HG03064 (cell line): ENCODE measurements around the gene ANO4.
"Not testable (repeated sequence)": the region's sequence is repeated elsewhere in the genome, so short reads cannot be mapped to it uniquely, and the experiment has no call there.

Experiments
- ATAC-seq: cut with Tn5 transposase; IDR thresholded peaks from one replicate; pipeline ENCODE4 v1.9.1; 2021; ENCODE audit warnings: low read depth; ENCODE audit not compliant: unreplicated experiment

Gene ANO4

DNA sequence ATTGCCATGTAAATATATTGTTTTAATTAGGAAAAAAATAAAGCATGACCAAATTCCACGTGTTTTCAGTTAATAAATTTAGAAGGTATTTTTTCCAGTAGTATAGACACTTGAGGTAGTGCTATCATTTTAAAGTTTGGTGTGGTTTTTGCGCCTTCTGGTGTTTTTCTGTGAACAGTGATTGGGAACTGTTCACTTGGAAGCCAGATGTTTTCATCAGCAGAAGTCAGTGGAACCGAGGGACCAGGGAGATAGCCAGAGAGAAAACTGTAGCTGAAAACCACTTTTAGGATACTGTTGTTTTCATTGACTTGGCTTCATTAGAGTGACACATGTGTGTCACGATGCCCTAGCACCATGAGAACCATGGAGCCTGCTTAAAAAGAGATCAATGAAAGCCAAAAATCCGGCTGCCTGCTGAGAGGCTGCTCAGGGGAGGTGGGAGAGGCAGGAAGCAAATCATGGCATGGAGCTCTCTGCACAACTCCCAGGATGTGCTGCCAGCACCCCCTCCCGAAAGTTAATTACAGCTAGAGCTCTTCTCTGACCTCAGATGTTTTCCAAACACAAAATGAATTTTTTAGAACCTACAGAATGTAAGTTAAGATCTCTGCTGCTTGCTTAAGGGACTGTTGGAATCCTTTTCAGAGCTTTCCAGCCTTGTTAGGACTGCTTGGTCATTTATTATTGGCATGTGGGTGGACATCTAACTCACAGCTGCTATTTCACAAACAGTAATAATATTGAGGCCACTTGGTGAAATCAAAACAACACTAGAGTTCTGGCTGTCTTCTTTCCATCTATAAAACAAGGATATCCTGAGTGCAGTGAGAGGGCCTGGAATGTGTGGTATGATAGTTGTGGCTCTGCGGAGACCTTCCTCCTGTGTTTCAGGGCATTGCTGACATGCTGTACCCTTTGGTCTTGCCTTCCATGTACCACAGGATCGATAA is 192.3 kb downstream of the ANO4 start:
- ATAC-seq: no peak

DNA sequence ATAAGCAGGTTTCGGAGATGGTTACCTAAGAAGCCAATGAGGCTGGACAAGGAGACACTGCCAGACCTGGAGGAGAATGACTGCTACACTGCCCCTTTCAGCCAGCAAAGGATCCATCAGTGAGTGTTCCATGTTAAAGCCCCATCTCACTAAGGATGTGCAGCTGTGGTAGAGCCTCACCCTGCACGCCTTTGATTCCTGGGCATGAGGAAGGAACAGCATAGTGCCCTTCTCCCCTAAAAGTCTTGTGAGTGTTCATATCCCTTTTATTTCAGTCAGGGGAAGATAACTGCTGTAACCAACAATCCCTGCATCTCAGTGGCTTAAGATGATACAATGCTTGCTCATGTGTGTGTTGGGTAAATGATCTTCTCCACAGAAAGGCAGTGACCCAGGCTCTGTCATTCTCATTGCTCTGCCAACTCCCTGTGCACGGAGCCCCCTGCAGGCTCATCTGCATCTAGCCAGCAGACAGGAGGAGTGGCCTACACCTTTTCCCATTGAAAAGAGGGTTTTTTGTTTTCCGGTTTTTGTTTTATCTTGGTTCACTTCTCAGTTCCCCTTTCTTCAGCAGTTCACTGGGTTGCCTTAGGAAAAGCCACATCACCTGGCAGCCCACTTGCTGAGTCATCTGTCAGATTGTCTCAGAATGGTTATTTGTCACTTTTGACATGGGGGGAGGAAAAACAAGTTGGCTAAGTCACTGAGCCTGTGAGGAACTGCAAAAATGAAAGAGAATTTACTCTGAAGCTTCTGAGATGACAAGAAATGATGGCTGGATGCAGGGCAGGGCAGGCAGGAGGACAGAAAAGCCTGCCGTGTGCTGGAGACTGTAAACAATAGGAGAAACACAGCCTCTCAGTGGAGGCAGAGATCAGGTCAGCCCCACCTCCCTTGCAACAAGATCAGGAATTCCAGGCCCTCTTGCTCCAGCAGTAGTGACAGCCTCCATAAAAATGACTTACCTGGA is 193.3 kb downstream of the ANO4 start:
- peak; percentile 98 for ATAC-seq

DNA sequence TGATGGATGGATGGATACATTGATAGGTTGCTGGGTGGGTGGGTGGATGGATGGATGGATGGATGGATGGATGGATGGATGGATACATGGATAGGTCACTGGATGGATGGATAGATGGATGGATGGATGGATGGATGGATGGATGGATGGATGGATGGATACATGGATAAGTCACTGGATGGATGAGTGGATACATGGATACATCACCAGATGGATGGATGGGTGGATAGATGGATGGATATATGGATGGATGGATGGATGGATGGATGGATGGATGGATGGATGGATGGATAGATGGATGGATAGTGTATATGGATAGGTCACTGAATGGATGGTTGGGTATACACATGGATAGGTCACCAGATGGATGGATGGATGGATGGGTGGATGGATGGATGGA is 194.9 kb downstream of the ANO4 start:
- ATAC-seq: not testable (repeated sequence)

DNA sequence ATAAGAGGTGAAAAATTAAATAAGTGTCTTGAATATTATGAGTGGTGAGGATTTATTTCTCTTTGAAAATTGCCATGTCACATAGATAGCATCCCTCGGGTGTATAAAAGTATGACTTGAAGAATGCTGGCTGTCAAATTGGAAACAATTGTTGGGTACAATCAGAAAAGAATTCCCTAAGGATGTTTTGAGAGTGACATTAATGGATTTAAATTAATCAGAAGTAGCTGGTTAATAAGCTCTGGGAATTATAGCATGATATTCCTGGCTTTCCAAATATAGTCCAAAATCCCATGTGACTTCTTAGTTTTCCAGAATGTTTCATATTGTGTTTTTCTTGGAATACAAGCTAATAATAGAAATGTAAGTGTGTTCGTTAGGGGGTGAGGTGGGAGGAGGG is 196.5 kb downstream of the ANO4 start:
- no peak for ATAC-seq

DNA sequence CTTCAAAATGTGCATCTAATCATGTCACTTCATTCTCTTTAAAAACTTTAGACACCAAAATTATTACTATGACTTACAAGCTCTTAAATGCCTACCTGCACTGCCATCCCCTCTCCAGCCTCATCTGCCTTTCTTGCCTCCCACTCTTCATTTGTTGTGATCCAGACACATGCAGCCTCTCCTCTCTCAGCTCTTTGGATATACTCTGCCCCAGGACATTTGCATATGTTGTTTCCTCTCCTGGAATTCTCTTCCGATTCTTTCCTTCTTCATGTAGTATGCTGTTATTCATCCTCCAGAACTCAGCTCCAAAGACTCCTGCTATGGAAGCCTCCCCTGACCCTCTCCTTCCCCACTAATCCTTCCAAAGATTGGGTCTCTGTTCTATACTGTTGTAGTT is 197.6 kb downstream of the ANO4 start:
- ATAC-seq: no peak

DNA sequence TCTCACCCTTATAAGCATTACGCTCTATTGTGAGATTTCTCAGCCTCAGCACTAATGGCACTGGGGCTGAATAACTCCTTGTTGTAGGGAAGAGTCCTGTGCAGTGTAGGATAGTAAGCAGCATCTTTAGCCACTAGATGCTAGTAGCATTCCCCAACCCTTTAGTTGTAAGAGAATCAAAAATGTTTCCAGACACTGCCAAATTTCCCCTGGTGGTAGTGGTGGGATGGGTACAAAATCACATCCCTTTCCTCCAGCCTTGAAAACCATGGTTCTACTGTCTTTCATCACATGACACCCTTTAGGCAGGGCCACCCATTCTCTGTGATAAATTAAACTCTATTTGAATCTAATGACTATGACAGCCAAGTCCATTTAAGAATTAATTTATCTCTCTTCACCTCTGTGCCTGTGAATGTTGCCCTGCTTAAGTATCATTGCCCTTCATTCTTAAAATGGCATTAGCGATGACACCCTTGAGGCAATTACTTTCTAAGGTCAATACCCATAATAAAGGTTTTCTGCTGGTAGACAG is 199.4 kb downstream of the ANO4 start:
- ATAC-seq: no peak

DNA sequence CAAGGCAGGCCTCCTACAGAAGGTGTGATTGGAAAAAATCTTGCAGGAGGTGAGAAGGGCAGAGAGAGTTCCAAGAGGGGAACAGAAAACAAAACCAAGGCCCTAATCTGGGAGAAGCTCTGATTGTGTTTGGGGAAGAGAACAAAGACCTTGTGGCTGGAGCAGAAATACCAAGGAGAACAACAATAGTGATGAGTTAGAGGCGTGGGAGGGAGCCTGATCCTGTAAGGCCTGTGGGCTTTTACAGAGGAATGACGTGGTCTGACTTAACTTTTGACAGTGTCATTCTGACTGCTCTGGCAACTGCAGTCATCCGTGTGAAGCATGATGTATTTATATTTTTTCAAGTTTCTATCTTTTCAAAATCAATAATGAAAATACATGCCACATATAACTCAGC is 200.6 kb downstream of the ANO4 start:
- no peak for ATAC-seq

DNA sequence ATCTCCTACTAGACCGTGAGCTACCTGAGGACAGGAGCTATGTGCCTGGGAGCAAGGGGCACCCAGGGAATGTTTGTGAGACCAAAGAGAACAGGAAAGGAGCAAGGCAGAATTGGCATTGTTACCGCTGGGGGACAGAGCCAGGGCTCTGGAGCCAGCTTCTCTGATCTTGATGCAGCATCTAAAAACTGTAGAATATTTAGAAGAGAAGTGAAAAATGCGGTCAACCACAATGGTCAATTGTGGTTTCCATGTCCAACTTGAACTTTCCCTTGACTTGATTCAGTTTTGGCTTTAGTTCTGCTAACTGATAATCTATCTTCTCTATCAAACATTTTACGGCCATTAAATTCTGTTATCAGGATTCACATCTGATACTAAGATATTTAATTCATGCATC is 201.2 kb downstream of the ANO4 start:
- no peak for ATAC-seq

DNA sequence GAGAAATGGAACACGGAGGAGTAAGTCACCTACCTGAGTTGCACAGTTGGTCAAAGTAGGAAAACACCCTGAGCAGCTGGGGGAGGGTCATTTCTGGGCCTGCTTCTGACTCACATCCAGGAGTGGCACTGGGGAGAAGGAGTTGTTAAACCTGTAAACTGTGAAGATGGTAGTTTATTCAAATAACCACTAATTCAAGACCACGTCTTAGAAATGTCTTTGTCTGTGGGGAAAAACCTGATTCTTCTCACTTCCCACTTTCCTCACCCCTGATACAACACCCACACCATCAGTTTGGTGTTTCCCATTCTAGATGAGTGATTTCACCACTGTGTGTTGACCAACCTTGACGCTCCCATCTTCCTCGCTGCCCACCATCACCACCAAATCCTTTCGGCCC is 207.1 kb downstream of the ANO4 start:
- ATAC-seq: no peak

DNA sequence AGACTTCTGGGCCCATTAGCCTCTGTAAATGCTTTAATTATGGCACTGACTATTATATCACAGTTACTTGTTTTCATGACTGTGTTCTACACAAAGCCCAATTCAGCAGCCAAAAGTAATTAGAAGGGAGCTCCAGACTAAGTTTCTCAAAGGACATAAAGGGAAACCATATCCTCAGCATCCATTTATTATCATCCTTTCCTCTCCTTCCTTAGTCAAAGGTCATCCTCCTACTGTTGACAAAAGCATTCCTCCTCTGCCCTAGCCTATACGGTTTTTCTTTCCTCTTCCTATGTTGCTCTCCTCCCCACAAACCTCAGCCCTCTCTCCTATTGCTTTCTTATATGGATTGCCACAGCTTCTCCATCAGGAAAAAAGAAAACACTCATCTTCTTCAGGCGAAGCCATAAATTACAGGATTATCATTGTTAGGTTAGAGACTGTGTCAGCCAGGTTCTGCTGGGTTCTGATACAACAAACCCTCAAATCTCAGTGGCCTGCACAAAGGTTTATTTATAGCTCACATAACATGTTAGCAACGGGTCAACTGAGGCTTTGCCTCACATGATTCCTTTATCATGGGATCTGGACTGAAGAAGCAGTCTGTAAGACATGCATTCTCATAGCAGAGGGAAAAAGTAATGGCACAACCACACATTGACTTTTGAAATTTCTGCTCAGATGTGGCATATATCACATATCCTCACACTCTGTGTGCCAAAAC is 208.3 kb downstream of the ANO4 start:
- ATAC-seq: no peak

DNA sequence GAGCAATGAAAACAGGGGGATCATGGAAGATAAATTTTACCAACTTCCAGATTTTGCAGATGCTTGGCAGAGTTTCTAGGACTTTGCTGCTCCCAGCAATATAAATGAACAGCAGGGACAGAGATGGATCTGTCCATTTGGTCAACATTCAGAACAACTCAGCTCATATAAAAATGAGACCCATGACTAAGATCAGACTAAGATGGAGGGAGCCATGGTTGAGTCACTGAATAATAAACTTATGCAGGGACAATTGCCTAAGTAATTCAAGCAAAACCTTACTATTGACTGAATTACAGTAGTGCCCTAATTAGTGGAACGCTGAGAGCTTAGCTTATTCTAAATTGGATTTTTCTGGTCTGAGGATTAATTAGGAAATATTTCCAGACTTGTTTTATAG is 210.3 kb downstream of the ANO4 start:
- ATAC-seq: no peak

DNA sequence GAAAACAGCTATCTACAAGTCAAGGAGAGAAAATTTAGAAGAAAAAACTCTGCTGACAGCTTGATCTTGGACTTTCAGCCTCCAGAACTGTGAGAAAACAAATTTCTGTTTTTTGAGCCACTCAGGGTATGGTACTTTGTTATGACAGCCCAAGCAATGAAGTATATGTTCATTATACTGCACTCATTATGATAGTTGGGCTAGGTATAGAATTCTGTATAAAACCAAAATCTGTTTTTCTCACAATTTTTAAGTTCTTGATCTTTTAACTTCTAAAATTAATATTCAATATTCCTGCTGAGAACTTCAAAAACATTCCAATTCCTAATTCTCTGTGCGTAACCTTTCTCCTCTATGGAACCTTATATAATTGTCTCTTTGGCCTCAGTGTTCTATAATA is 214.7 kb downstream of the ANO4 start:
- ATAC-seq: no peak

DNA sequence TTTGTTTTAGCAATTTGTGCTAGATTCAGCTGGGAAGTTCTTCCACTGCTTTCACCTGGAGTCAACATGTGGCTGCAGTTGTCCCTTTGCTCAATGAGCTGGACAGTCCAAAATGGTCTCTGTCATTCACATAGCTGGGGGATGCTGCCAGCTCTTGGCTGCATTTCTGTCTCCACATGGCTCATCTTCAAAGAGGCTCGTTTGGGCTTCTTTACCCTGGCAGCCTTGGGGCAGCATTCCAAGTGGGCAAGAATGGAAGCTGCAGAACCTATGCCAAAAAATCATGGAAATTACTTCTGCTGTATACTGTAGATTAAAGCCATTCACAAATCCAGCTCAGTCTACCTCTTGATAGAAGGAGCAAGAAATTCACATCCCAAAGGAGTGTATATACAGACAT is 216.3 kb downstream of the ANO4 start:
- no peak for ATAC-seq

DNA sequence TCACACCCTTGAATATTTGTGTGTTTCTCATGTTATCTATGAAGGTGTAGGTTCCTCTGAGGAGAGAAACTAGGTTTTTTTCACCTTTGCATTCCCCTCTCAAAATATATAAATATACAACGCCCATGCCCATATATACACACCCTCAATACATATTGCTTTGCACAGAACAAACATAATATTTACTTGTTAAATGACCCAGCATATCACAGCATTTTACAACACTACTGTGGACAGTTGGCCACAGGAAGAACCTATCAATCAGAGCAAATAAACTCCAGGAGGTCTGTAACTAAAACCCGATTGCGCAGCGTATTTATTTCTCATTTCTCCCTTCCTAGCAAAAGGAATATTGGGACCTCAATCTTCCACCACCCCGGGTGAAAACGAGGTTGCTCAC is 219.4 kb downstream of the ANO4 start:
- no peak for ATAC-seq

DNA sequence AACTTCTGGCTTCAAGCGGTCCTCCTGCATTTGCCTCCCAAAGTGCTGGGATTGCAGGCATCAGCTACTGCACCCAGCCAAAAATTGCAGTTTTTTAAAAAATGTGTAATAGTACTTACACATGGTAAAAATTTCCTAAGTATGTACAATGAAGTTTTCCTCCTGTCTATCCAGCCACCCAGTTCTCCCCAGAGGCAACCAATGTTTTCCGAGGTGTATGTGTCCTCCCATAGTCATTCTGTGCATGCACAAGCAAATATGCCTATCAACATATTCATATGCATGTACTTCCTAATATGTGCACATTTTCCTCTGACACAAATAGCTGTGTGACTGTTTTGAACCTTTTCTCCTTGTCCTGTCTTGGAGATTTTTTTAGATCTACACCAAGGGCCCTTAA is 220.5 kb downstream of the ANO4 start:
- no peak for ATAC-seq

DNA sequence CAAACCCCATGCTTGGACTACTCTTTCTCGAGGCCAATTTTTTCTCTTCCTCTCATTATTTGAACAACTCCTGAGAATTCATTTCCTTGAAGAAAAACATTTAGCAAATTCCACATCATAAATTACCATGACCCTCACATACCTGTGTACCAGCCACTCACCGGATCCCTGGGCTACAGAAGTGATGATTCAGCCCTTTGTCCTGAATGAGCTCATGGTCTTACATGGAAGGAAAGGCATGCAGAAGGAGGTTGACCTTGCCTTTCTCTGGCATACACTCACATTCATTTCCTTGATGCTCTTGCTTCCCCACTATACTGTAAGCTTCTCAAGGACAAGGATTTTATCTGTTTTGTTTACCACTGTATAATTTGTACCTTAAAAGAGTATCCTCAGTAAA is 224.0 kb downstream of the ANO4 start:
- ATAC-seq: no peak

DNA sequence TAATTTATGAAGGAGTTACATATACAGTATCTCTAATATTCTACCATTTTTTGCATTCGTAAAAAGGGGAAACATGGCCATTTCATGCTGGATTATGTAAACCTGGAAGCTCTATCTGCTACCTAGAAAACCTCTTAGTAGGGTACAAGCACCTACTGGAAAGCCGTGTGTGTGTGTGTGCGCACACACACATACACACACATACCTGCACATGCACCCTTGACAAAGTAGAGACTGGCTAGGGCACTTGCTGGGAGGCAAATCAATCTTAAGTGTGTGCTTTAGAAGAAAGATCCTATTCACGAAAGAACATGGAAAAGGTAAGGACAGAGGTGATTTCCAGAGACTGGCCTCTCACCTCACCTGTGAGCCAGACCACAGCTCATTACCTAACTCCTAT is 224.6 kb downstream of the ANO4 start:
- no peak for ATAC-seq

DNA sequence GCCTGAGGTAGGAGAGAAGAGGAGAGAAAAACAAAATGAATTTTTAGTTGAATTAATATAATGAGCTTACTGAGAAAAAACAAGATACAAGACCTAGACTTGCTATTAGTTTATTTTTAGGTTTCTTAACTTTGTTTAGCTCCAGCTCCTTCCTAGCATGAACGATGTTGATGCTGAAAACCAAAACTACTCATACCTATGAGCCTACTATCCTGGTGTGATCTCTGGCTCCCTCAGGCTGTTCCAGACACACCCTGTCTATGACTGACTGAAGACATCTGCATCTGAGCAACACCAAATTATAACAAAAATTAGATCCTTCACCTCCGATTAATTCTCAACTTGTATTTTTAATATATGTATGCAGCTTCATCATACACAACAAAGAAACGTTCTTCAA is 225.1 kb downstream of the ANO4 start:
- no peak for ATAC-seq

DNA sequence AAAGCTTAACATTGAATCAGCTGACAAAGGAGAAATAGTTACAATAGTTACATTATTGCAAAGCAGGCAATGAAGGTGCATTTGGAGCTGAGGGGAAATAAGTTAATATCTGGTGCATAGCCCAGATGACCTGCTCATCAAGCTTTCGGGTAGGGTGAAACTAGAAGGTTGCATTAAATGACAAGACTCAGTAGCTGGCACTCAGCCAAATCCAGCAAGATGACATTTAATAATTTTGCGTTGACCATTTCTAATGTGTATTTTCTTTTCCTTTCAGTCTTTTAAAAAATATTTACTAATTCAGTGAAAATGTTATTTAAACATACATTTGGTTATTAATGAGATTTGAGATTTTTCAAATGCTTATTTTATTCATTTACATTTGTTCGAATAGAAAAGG is 226.9 kb downstream of the ANO4 start:
- ATAC-seq: no peak

DNA sequence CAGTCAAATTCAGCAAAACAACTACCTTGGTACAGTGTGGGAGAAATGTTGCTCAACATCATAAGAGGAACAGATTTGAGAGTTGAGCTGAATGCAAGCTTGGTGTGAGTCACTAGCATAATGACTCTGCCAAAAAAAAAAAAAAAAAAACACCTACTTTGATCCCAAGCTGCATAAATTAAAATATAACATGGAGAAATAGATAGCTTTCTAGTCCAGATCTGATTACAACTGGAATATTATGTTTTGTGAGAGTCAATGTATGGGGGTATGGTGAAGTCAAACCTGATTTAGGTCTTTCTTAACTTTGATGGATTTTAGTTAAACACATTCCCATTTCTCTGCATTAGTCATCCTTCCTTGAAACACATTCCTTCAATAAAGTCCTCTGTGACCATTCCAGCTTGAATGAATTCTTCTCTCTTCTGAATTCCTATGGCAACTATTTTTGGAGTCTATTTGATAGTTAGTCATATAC is 227.4 kb downstream of the ANO4 start:
- ATAC-seq: no peak
